ENCODE data around the gene LAMTOR2.

Gene LAMTOR2

GRCh38 chr1:156100205-156100995 is 45.8 kb downstream of the LAMTOR2 start:
- CTCF ChIA-PET, result interaction anchor here (1.1 to 13.4 kb wide), 3 partner anchors 21 to 41 kb away, joined by 4 to 255 read pairs (median 50); no protein-coding TSS in a partner anchor
- no peak for DNase-seq (ENCODE audit: extremely low spot score)
- POLR2A ChIA-PET, result interaction anchor here (1.8 to 11.3 kb wide), 3 partner anchors 14 to 112 kb away, joined by 6 to 60 read pairs (median 32); partner anchors contain the start of genes LMNA and PMF1
- no peak for TF ChIP-seq FOXK2 (IDR thresholded peaks at IDR 0.05)
- no peak for TF ChIP-seq BHLHE40 (IDR thresholded peaks at IDR 0.05; ENCODE audit: borderline replicate concordance)
- TF ChIP-seq TARDBP (IDR thresholded peaks at IDR 0.05), result no peak
- no peak for TF ChIP-seq PKNOX1 (IDR thresholded peaks at IDR 0.05)
- no peak for TF ChIP-seq NFRKB (IDR thresholded peaks at IDR 0.05)
- no peak for TF ChIP-seq ZNF384 (IDR thresholded peaks at IDR 0.05)
- TF ChIP-seq HDGF (IDR thresholded peaks at IDR 0.05; ENCODE audit: borderline replicate concordance), result no peak
- TF ChIP-seq CTBP1 (IDR thresholded peaks at IDR 0.05; ENCODE audit: borderline replicate concordance), result no peak
- TF ChIP-seq FOXM1 (IDR thresholded peaks at IDR 0.05; ENCODE audit: borderline replicate concordance), result no peak
- TF ChIP-seq L3MBTL2 (conservative IDR thresholded peaks at IDR 0.05), result no peak
- TF ChIP-seq ELF4 (IDR thresholded peaks at IDR 0.05), result no peak
- no peak for TF ChIP-seq SP1 (IDR thresholded peaks at IDR 0.05)
- no peak for TF ChIP-seq SUZ12 (IDR thresholded peaks at IDR 0.05)
- no peak for TF ChIP-seq FOXA1 (IDR thresholded peaks at IDR 0.05)
- TF ChIP-seq LEF1 (IDR thresholded peaks at IDR 0.05; ENCODE audit: borderline replicate concordance), result no peak
- no peak for TF ChIP-seq ARNT (IDR thresholded peaks at IDR 0.05)

- ChIA-PET POLR2A (interaction anchor here (1.5 to 11.3 kb wide), 3 partner anchors 12 to 27 kb away, joined by 5 to 60 read pairs (median 9); partner anchors contain the start of gene LMNA), CTCF (interaction anchor here (2.0 to 13.4 kb wide), 2 partner anchors 28 kb away, joined by 12 to 255 read pairs; no protein-coding TSS in a partner anchor)
- no peak for DNase-seq (ENCODE audit: extremely low spot score)
- no peak for TF ChIP-seq HDGF (IDR thresholded peaks at IDR 0.05; ENCODE audit: borderline replicate concordance)
- no peak for TF ChIP-seq ELF4 (IDR thresholded peaks at IDR 0.05)
- no peak for TF ChIP-seq FOXM1 (IDR thresholded peaks at IDR 0.05; ENCODE audit: borderline replicate concordance)
- TF ChIP-seq FOXK2 (IDR thresholded peaks at IDR 0.05), result no peak
- TF ChIP-seq BHLHE40 (IDR thresholded peaks at IDR 0.05; ENCODE audit: borderline replicate concordance), result no peak
- no peak for TF ChIP-seq L3MBTL2 (conservative IDR thresholded peaks at IDR 0.05)
- TF ChIP-seq NFRKB (IDR thresholded peaks at IDR 0.05), result no peak
- TF ChIP-seq ARNT (IDR thresholded peaks at IDR 0.05), result no peak
- TF ChIP-seq FOXA1 (IDR thresholded peaks at IDR 0.05), result no peak
- TF ChIP-seq LEF1 (IDR thresholded peaks at IDR 0.05; ENCODE audit: borderline replicate concordance), result no peak
- TF ChIP-seq ZNF384 (IDR thresholded peaks at IDR 0.05), result no peak
- TF ChIP-seq CTBP1 (IDR thresholded peaks at IDR 0.05; ENCODE audit: borderline replicate concordance), result no peak
These were observed 47.3 kb downstream of the LAMTOR2 start for GRCh38 chr1:156101880-156102279.

GRCh38 chr1:156102633-156103511 is 48.3 kb downstream of the LAMTOR2 start:
- TF ChIP-seq ARNT (IDR thresholded peaks at IDR 0.05) (no peak), FOXA1 (IDR thresholded peaks at IDR 0.05) (no peak), HDGF (IDR thresholded peaks at IDR 0.05; ENCODE audit: borderline replicate concordance) (no peak)
- DNase-seq (ENCODE audit: extremely low spot score), result no peak
- ChIA-PET POLR2A (interaction anchor here (0.8 to 11.3 kb wide), 4 partner anchors 11 to 27 kb away, joined by 3 to 60 read pairs (median 7); partner anchors contain the start of gene LMNA), CTCF (interaction anchor here (0.7 to 2.0 kb wide), 4 partner anchors 12 to 122 kb away, joined by 3 to 12 read pairs (median 4); no protein-coding TSS in a partner anchor)

GRCh38 chr1:156103521-156103947 is 49.0 kb downstream of the LAMTOR2 start:
- TF ChIP-seq SUZ12 (IDR thresholded peaks at IDR 0.05), result no peak
- TF ChIP-seq LEF1 (IDR thresholded peaks at IDR 0.05; ENCODE audit: borderline replicate concordance), result no peak
- TF ChIP-seq FOXK2 (IDR thresholded peaks at IDR 0.05), result no peak
- TF ChIP-seq HDGF (IDR thresholded peaks at IDR 0.05; ENCODE audit: borderline replicate concordance), result no peak
- no peak for TF ChIP-seq CTBP1 (IDR thresholded peaks at IDR 0.05; ENCODE audit: borderline replicate concordance)
- DNase-seq (ENCODE audit: extremely low spot score), result no peak
- ChIA-PET POLR2A (interaction anchor here (1.5 to 11.3 kb wide), 3 partner anchors 11 to 25 kb away, joined by 5 to 60 read pairs (median 9); partner anchors contain the start of gene LMNA), CTCF (interaction anchor here (1.3 to 2.0 kb wide), 3 partner anchors 13 to 122 kb away, joined by 3 to 12 read pairs (median 6); no protein-coding TSS in a partner anchor)

- DNase-seq (ENCODE audit: extremely low spot score), result no peak
- ChIA-PET POLR2A (interaction anchor here (1.1 to 11.3 kb wide), 3 partner anchors 10 to 178 kb away, joined by 4 to 60 read pairs (median 7); partner anchors contain the start of genes LMNA and SMG5), CTCF (interaction anchor here (0.6 to 2.0 kb wide), 8 partner anchors 12 to 294 kb away, joined by 3 to 12 read pairs (median 4); no protein-coding TSS in a partner anchor)
- TF ChIP-seq ARNT (IDR thresholded peaks at IDR 0.05) (no peak), L3MBTL2 (conservative IDR thresholded peaks at IDR 0.05) (no peak), FOXK2 (IDR thresholded peaks at IDR 0.05) (no peak), FOXA1 (IDR thresholded peaks at IDR 0.05) (no peak), TARDBP (IDR thresholded peaks at IDR 0.05) (no peak), PKNOX1 (IDR thresholded peaks at IDR 0.05) (no peak)
These were observed 49.7 kb downstream of the LAMTOR2 start for GRCh38 chr1:156104065-156104810.

All from HEK293T (cell line).